CD4-positive, alpha-beta T cell treated with Interleukin-6 for 4 hours (primary cell): Measurements from ENCODE around the gene RTN4RL1.

Source experiments
- DNase-seq: peaks from one replicate; pipeline ENCODE4 v3.0.0-alpha.2; 2020; ENCODE audit warnings: mixed read lengths

Gene RTN4RL1

DNA sequence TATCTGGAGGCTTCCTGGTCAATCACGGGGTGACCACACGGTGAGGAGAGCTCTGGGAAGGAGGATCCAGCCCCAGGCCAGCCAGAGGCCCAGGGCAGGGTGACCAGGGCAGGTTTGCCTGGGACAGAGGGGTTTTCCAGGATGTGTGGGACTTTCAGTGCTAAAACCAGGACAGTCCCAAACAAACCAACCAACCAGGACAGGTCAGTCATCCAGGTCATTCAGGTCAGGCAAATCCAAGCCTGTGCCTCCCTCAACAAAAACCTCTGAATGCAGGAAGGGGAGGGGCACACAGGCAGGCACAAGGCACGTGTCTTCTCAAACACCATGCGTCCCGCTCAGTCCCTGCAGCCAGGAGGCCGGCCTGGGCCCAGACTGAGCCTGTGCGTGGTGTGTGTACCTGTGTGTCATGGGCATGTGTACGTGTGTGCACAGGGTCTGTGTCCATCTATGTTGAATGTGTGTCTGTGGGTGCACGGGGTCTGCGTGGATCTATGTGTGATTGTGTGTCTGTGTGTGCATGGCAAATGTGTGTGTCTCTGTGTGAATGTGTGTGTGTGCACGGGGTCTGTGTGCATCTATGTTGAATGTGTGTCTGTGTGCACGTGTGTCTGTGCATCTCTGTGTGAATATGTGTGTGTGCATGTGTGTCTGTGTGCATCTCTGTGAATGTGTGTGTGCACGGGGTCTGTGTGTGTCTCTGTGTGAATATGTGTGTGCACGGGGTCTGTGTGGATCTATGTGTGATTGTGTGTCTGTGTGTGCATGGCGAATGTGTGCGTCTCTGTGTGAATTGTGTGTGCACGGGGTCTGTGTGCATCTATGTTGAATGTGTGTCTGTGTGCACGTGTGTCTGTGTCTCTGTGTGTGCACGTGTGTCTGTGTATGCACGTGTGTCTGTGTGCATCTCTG is 78.9 kb downstream of the RTN4RL1 start:
- no peak for DNase-seq

DNA sequence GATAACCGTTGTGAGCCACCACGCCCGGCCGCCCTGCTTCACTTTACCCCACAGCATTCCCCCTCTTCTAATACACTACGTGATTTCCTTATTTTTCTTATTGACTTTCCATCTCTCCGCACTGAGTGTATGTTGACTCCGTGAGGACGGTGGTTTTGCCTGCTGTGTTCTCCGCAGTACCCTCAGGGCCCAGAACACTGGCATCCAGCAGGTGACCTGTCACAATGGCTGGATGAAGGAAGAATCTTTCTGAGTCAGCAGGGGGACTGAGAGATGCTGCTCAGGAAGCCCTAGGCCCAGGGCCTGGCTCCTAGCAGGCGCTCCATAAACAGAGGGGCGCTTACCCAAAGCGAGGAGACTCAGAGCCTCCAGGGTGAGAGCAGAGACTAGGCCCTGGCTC is 79.5 kb downstream of the RTN4RL1 start:
- no peak for DNase-seq

DNA sequence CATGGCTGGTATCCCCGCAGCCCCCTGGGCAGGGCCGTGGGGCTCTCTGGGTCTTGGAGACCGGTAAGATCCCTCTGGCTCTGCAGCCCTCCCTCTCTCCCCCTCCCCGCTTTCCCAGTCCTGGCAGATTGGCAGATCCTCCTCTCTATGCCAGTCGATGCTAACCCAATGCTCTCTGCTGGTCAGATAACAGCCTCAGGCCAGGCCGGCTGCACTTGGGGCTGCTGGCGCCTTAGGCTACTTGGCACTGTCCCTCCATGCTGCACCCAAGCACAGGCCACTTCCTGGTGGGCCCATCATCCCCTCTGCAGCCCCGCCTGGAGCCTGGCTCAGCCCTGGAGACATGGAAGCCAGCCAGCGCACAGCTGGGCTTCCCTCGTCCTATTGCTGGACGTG is 81.7 kb downstream of the RTN4RL1 start:
- no peak for DNase-seq

DNA sequence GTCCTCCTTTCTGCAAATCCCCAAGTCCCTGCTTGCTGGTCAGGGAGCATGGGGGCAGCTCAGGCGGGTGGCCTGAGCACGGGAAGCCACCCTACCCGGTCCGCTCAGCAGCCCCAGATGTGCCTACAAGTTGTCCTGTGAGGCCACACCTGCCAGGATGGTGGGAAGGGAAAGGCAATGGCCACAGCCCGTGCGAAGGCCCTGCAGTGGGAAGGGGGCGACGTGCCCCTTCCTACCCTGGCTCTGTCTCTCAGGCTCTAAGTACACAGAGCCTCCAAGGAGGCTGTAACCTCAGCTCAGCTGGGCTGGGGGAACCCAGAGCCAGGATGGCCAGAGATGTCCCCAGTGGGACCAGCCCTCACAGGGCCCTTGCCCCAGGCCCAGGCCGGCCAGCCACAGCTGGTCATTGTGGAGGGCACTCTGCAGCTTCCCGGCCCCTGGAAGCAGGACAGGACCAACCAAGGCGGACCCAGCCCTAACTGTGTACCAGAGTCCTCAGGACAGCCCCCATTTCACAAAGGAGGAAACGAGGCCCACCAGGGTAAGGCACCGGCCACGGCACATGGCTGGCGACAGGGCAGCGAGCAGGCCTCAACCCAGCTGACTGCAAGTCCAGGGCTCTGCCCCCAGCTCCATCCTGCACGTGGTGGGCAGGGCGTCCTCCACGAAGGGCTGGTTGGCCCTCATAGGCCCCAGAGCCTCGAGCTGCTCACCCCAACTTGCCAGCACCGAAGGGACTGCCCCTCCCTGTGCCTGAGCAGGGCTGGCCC is 82.3 kb downstream of the RTN4RL1 start:
- DNase-seq = no peak

DNA sequence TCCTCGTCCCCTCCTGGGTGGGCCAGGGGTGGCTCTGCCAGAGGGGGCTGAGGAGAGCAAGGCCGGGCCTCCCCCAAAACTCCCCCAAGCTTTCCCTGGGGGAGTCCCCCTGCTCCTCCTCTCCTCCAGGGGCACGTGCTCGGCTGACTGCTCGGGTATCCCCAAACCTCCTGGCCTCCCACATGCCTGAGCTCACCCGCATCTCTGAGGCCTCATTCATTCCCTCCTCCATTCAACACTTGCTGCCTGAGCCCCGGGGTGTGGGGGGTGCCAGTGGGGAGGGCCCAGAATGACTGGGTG is 83.1 kb downstream of the RTN4RL1 start:
- no peak for DNase-seq

DNA sequence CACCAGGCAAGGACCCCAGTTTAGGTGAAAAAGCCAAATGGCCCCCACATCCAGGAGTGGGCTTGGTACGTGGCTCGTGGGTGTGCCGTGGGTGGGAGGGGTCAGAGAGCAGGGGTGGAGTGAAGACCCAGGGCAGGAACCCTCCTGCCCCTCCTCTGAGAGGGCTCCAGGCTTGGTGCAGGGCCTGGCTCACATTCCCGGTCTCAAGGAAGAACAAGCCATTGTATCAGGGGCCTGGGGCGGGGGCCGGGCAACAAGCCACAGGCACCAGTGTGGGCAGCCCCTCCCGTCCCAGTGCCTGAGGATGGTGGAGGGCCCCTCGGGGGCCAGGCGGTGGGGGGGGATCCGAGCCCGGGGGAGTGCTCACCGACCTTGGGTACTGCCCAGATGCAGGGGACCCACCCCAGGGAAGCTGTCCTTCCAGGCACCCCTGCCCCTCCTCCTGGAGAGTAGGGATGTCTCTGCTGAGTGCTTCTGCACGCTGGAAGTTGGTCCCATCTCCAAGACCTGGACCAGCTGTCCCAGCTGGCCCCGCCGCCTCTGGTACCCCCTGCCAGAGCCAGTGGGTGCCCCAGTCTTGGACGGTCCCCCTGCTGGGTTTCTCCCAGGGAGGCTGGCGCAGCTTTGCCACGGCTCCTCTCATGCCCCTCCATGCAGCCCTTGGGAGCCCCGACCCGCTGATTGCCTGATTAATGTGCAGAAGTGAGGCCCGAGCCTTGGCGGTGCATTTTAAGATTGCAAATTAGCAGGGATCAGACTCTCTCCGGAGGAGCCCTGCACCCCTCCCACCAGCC is 83.7 kb downstream of the RTN4RL1 start:
- DNase-seq = no peak

DNA sequence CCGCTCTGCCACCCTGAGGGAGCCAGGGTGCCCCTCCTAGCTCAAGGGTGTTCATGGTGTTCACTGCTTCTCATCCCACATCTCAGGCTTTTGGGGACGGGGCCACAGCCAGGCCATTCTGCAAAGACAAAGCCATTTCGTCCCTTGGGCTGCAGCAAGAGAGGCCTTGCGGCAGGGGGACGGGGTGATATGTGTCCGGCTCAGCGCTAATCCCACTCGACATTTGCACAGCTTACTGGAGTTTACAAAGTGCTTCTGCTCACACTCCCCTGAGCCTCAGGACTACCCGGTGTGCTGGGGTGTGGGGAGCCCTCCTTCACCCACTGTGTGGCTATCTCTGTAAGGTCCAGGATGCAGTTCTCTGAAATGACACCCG is 84.3 kb downstream of the RTN4RL1 start:
- DNase-seq = no peak

DNA sequence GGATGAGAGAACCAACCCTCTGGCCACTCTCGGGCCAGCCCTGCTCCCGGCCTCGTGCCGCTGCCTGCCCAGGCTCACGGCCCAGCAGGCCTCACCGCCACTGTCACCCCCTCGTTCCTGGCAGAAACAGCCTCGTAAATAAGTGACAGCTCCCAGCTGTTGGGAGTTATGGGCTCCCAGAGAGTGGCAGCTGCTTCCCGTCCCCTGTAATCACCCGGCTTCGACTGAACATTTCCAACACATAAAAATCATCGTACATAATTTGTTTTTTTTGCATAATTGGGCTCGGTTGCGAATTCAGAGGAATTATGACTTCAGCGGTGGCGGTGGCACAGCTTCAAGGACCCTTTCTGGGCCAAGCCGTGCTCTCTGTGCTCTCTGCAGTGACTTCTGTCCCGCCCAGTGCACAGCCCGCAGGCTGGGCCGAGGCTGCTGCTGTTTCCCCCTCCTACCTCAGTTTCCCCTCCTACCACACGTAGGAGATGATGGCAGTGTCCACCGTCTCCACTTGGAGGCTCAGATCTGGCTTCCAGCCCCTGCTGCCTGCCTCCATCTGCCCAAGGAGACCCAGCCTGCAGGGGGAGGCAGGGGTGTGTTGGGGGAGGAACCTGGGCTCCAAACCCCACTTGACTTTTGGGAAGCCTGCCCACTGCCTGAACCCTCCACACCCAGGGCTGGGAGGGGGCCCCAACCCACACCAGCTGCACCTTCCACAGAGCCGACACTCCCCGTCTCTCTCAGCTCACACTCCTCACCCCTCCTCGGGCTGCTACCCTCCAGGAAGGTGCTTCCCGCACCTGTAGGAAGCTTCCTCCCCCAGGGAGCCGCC is 84.9 kb downstream of the RTN4RL1 start:
- no peak for DNase-seq

DNA sequence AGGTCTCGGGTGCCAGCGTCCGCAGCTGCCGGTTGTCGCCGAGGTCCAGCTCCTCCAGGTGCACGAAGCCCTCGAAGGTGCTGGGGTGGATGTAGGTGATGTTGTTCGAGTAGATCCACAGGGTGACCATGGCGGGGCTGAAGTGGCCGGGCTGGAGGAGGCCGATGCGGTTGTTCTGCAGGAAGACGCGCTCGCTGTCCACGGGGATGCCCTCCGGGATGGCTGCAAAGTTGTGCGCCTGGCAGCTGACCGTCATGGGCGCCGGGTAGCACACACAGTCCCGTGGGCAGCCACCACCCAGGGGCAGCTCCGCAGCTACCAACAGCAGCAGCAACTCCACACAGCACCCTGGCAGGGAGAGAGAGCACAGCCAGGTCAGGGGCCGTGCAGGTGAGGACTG is 87.7 kb downstream of the RTN4RL1 start:
- no peak for DNase-seq

DNA sequence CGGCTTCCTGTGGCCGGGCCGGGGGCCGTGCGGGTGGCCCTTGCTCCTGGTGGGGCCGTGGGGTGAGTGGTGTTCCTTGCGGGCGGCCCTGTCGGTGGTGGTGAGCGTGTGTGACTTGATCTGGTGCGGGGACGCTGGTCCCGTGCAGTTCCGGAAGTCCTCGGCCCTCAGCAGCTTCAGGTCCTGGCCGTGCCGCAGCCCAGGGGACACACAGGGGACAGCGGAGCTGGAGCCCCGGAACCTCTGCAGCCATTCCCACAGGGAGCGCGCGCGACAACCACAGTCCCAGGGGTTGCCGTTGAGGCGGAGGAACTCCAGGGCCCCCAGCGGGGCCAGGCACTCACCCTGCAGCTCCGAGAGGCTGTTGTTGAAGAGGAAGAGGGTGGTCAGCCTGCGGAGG is 88.4 kb downstream of the RTN4RL1 start:
- no peak for DNase-seq

DNA sequence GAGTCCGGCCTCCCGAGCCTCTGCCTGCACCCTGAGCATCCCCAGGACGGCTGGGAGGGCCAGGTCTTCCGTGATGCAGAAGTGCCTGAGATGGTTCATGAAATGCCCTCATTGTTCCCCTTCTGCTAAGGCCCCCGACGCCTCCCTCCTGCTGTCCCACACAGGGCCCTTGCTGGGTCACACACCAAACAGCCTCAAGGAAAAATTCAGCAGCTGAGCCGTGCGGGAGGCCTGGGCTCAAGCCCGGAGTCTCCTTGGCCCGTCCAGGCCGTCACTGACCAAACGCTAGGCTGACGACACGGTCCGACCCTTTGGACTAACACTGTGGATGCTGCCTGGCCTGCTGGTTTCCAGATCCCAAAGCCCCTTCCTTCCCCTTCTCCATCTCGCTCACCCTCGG is 90.2 kb downstream of the RTN4RL1 start:
- DNase-seq = no peak

DNA sequence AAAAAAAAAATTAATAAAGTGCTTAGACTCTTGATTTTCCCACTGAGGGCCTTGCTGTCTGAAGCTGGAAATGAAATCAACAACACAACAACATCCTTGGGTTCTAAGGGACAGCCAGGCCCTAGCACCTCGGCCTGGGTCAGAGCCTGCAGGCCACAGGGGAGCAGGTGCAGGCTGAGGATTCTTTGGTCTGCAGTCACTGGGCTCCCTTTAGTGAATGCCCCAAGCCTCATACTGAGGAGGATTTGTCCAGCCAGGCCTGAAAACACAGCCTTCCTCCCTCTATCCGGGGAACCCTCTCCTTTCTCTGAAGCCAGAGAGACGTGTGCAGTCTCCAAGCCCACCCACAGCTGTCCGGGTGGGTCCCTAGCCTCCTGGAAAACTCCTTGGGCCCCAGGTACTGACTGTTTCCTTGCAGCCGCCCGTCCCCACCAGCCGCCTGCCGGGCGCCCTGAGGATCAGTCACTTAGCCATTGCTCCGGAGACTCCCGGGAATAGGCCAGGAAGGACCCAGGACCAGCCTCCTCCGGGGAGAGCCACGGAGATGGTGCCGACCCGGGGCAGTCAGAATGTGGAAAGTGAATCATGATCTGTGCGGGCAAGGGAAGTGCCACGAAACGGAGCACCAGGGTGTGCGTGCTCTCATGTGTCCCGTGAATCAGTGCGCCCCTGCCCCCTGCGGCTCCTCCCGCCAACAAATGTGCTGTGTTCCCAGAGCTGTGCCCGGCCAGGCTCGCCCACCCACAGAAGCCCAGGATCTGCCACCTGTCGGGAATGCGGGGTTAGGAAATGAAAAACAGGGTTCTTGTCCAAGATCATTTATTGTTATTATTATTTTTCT is 91.0 kb downstream of the RTN4RL1 start:
- DNase-seq = no peak

DNA sequence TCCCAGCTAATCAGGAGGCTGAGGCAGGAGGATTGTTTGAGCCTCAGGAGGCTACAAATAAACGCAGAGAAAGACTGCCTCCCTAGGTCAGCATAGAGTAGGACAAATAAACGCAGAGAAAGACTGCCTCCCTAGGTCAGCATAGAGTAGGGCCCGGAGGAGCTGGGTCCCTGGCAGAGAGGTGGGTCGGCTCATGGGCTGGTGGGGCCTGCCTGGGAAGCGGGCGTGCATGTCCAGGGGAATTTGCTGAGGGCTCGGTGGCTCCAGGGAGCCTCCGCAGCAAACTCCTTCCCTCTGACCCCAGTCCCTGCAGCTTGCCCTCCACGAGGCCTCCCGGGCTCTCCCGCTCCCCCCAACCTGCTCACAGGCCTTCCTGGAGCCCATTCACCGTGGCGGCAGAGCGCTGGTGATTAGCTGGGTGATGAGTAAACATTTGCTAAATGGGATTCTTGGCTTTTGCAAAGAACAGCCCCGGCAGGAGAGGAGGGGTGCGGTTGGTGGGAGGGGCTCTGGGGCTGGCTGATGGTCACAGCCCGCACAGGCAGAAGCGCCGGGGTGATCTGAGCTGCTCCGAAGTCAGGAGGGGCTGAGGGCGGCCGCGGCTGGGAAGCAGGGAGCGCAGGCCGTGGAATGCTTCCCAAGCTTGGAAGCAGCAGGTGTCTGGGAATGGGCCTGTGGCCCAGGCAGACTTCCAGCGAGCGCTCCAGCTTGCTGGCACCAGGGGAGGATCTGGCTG is 93.1 kb downstream of the RTN4RL1 start:
- no peak for DNase-seq

DNA sequence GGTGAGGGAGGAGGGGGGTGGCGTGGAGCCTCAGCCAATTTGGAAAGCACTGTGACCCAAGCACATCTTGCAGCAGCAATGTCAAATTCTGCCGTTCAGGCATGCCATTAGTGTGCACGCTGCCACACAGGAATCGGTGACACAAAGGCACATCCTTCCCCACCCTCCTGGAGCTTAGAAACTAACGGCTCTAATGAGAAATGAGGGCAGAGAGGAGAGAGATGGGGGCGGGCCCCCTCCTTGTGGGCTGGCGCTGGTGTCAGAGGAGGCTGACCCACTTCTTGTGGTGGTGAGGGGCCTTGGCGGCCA is 94.8 kb downstream of the RTN4RL1 start:
- no peak for DNase-seq

DNA sequence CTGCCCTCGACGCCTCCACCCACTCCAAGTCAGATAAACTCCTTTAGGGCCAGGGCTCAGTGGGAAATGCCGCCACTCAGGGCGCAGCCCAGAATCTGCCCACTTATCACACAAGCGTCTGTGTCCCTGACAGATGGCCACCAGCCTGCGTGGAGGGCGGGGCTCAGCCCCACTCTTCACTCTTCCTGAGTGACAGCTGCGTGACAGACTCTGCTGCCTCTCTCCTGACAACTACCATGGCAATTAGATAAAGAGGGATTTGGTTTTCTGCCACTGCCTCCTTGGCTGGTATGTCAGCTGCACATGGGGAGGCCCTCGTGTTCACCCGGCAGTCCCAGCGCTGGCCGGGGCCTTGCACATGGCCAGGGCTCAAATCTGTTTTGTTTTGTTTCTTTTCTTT is 96.2 kb downstream of the RTN4RL1 start:
- DNase-seq = no peak

DNA sequence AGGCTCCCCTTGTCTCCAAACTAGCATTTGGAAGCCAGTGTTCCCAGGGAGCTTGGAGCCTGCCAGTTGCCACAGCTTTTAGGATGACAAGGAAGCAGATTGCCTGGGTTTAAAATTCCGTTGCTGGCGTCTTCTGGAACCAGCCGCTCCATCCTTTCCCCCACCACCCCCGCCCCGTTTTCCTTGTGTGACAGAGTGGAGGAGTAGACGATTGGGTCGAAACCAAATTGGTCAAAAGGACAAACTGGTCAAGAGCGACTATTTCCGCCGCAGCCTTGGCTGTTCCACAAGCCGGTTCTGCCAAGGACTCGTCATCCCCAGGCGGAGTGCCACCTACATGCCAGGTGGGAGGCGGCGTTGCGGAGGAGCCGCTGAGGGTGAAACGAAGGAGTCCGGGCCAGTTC is 104.2 kb downstream of the RTN4RL1 start:
- no peak for DNase-seq

DNA sequence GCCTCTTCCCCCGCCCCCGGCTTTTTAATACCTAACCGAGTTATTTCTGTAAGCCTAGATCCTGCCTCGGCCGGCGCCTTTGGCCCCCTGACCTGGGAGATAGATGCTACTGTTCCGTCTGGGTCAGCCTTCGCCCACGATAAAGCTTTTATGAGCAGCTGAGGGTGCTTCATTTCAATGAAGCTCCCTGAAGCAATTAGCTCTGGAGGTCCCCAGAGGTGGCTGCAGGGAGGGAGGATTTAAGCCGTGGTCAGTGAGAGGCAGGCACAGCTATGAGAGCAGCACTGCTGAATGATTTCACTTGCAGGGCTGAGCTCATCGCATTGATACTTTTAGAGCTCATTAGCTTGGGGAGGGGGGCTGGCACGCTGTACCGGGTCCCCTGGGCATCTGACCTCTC is 105.9 kb downstream of the RTN4RL1 start:
- DNase-seq = no peak

DNA sequence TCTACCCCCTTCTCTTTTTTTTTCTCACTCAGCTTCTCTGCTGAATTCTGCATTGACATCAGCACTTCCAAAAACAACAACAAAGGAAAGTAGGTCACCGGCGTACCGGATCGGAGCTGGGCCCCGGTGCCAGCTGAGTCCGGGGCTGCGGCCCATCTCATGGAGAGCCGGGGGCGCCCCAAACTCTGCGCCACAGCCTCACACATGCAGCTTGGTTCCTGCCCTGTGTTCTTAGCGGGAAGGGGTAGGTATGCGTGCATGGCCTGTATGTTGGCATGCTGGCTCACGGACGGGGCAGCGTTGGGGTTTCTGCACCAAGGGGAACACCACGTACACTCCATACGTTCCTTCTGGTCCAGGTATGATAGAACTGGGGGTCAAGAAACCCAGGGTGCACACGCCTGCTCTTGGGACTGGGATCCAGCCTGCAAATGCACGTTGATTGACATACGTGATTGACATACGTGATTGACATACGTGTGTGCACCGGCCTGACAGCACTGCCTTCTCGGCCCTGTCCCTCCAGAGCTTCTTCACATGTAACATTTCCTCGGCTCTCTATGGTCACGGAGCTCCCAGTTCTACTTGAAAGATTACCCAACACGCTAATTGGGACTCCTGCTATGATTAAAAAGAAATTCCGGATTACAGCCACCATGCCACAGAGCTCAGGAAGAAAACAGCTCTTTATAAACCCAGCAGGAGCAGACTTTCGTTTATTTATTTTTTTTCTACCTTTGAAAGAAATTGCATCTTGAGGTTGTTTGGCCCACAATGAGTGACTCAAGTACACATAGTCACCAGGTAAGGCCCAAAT is 106.6 kb downstream of the RTN4RL1 start:
- DNase-seq = no peak

DNA sequence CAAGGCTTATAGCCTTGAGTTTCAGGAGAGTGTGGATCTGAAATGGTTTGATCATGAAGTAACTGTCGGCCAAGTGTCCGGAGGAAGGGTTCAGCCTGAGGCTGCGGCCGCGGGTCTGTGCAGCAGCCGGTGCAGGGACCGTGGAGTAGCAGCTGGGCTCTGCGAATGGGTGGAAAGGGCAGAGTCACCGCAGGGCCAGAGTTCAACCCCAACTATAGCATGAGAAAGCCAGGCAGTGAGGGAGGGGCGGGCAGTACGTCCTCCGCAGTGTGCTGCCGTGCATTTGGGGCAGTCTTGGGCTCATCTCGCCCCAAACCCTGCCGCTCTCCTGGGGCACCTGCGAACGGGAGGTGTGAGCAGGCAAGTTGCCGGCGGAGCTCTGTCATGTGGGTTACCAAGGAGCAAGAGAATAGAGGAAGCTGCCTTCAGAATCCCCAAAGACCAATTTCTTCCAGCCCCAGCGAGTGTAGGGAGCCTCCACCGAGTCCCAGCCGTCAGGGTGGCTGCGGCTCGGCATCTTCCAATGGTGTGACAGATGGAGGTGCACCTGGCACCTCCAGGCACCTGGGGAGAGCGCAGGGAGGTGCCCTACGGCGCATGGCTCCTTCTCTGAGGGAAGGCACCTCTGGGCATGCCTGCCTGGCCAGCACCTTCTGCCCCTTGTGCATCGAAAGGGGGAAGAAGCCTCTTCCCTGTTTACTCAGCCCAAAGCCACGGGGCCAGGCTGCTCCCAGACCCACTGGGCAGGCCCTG is 108.0 kb downstream of the RTN4RL1 start:
- DNase-seq = no peak

DNA sequence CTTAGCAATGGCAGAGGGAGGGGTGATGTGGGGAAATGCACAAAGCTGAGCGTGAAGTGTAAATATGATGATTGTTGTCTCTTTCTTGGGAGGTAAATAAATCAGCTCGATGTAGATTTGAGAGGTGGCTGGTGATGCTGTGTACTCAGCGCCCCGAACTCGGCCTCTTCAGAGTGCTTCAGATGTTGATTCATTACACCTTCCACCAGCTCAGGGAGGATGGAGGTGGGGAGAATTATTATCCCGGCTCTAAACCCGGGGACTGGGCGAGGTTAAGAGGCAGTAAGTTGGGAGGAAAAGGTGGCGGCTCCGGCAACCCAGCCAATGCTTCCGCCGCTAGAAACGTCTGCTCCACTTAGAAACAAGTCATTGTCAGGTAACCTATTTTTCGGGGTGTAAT is 108.8 kb downstream of the RTN4RL1 start:
- DNase-seq = no peak
